ENCODE measurements around the gene GATAD2B. TPM values are rescaled to one million over a fixed set of nuclear protein-coding genes. Genes with fewer than 3 reads are reported as not detected.

GATAD2B gene
- total RNA-seq, 1 experiment from 2014 or later, result 46.9 TPM

GRCh38 chr1:153881751-153882150 lies 41.0 kb downstream of the GATAD2B start:
- Mint-ChIP-seq H3K9me3 (no peaks in the 10 kb centered on the region), H3K27me3 (ENCODE audit: low read depth) (no peaks in the 10 kb centered on the region), H3K4me3 (no peak overlapping the region), H3K36me3 (peaks cover 6% of the 10 kb centered on the region; the same call in 1 of the 2 replicates), H3K4me1 (peaks cover under 1% of the 10 kb centered on the region; the same call in 1 of the 2 replicates), H3K27ac (no peak overlapping the region)
- ChIA-PET POLR2A (no interaction called here), CTCF (interaction anchor here (1.9 kb wide), 1 partner anchor 65 kb away, joined by 6 read pairs; the partner anchor contains the start of gene DENND4B)
- no peak for TF ChIP-seq TEAD1 (CRISPR knock-in tag; IDR thresholded peaks at IDR 0.05)
- no peak for TF ChIP-seq ZNF232 (CRISPR knock-in tag; IDR thresholded peaks at IDR 0.05)
- TF ChIP-seq ZNF425 (CRISPR knock-in tag; conservative IDR thresholded peaks at IDR 0.05), result no peak
- TF ChIP-seq SOX15 (CRISPR knock-in tag; IDR thresholded peaks at IDR 0.05), result no peak
- TF ChIP-seq CDX4 (CRISPR knock-in tag; IDR thresholded peaks at IDR 0.05; ENCODE audit: borderline replicate concordance), result no peak
- TF ChIP-seq CBFB (CRISPR knock-in tag; IDR thresholded peaks at IDR 0.05; ENCODE audit: low read depth), result no peak
- no peak for TF ChIP-seq ZNF416 (CRISPR knock-in tag; IDR thresholded peaks at IDR 0.05)
- TF ChIP-seq RORB (CRISPR knock-in tag; IDR thresholded peaks at IDR 0.05), result no peak
- no peak for TF ChIP-seq MXD4 (CRISPR knock-in tag; IDR thresholded peaks at IDR 0.05; ENCODE audit: borderline replicate concordance)
- TF ChIP-seq ZBTB43 (CRISPR knock-in tag; IDR thresholded peaks at IDR 0.05), result no peak
- TF ChIP-seq ZBTB21 (CRISPR knock-in tag; IDR thresholded peaks at IDR 0.05; ENCODE audit: borderline replicate concordance), result no peak
- no peak for TF ChIP-seq TEAD4 (CRISPR knock-in tag; IDR thresholded peaks at IDR 0.05)
- no peak for TF ChIP-seq E2F1 (CRISPR knock-in tag; IDR thresholded peaks at IDR 0.05)
- TF ChIP-seq NFYB (CRISPR knock-in tag; conservative IDR thresholded peaks at IDR 0.05; ENCODE audit: low read depth), result no peak
- DNase-seq (ENCODE audit: low spot score) (no peak), ATAC-seq (no peak)

GRCh38 chr1:153880962-153881361 lies 41.8 kb downstream of the GATAD2B start:
- ChIA-PET POLR2A (no interaction called here), CTCF (interaction anchor here (1.9 kb wide), 1 partner anchor 66 kb away, joined by 6 read pairs; the partner anchor contains the start of gene DENND4B)
- ATAC-seq, result no peak
- no peaks in the 10 kb centered on the region for H3K4me1 Mint-ChIP-seq
- no peak overlapping the region for H3K27ac Mint-ChIP-seq
- no peaks in the 10 kb centered on the region for H3K9me3 Mint-ChIP-seq
- DNase-seq (ENCODE audit: low spot score), result no peak
- peaks cover 6% of the 10 kb centered on the region; the same call in 1 of the 2 replicates for H3K36me3 Mint-ChIP-seq
- no peak overlapping the region for H3K4me3 Mint-ChIP-seq
- H3K27me3 Mint-ChIP-seq (ENCODE audit: low read depth), result no peaks in the 10 kb centered on the region
- TF ChIP-seq ZNF425 (CRISPR knock-in tag; conservative IDR thresholded peaks at IDR 0.05), result no peak
- no peak for TF ChIP-seq IRF2 (CRISPR knock-in tag; IDR thresholded peaks at IDR 0.05; ENCODE audit: borderline replicate concordance, low read depth)
- TF ChIP-seq ZNF232 (CRISPR knock-in tag; IDR thresholded peaks at IDR 0.05), result no peak
- no peak for TF ChIP-seq ZNF121 (CRISPR knock-in tag; IDR thresholded peaks at IDR 0.05)
- TF ChIP-seq ZNF281 (CRISPR knock-in tag; IDR thresholded peaks at IDR 0.05), result no peak
- no peak for TF ChIP-seq NFYB (CRISPR knock-in tag; conservative IDR thresholded peaks at IDR 0.05; ENCODE audit: low read depth)
- TF ChIP-seq ZNF423 (CRISPR knock-in tag; IDR thresholded peaks at IDR 0.05), result no peak
- no peak for TF ChIP-seq ZNF138 (CRISPR knock-in tag; conservative IDR thresholded peaks at IDR 0.05)
- no peak for TF ChIP-seq GRHL2 (CRISPR knock-in tag; IDR thresholded peaks at IDR 0.05; ENCODE audit: insufficient replicate concordance, severe bottlenecking)
- no peak for TF ChIP-seq FOXK1 (CRISPR knock-in tag; IDR thresholded peaks at IDR 0.05)
- TF ChIP-seq ZMAT4 (CRISPR knock-in tag; IDR thresholded peaks at IDR 0.05), result no peak
- no peak for TF ChIP-seq ZNF219 (CRISPR knock-in tag; IDR thresholded peaks at IDR 0.05; ENCODE audit: borderline replicate concordance)
- TF ChIP-seq USF1 (CRISPR knock-in tag; IDR thresholded peaks at IDR 0.05), result no peak

All from WTC11 (cell line).